ENCODE measurements around the gene SAP25.
A peak's percentile ranks its signal among the peaks of the same experiment; 100 is the strongest.

SAP25 gene

DNA sequence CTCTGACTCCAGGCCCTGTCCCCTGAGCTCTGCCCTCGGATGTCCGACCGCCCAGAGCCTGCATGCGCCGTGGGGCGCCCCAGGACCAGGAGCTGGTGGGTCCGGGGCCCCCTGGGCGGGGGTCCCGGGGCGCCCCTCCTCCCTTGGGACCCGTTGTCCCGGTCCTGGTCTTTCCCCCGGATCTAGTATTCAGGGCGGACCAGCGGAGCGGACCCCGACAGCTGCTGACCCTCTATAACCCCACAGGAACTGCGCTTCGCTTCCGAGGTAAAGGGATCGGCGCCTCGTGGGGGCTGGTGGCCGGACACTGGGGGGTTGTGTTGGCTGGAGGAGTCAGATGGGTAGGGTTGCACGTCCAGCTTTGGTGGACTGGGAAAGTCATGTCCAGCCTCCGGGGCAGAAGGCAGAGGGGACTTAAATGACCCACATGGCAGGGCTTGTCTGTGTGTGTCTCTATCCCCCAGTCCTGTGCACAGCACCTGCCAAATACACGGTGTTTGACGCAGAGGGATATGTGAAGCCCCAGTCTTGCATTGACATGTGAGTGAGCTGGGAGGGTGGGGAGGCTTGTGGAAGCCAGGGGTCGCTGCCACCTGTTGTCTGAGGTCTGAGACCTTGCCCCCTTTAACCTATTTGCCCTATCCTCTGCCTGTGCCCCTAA is 39.2 kb upstream of the SAP25 start:
- TF ChIP-seq CTCF (conservative IDR thresholded peaks at IDR 0.05; ENCODE audit: control insufficient read depth, insufficient read depth, low read depth, low read length) = peak; percentile 4
- peak overlapping the region; percentile 77 for H3K4me3 ChIP-seq (ENCODE audit: control insufficient read depth, low read depth, low read length)
- DNase-seq (ENCODE audit: low read depth) = no peak

- TF ChIP-seq CTCF (conservative IDR thresholded peaks at IDR 0.05; ENCODE audit: control insufficient read depth, insufficient read depth, low read depth, low read length) = no peak
- H3K4me3 ChIP-seq (ENCODE audit: control insufficient read depth, low read depth, low read length) = peak within 1 kb of the TSS; percentile 77
- peak; percentile 99 for DNase-seq (ENCODE audit: low read depth)
Measured at GRCh38 chr7:100611983-100612729, 38.5 kb upstream of the SAP25 start, which contains the start of gene MOSPD3. Gene MOSPD3 (plus strand): TSS chr7:100612540. CDS start chr7:100612792, 252 bp downstream.

GRCh38 chr7:100609958-100610357 is 36.3 kb upstream of the SAP25 start:
- DNase-seq (ENCODE audit: low read depth) = no peak
- no peak overlapping the region for H3K4me3 ChIP-seq (ENCODE audit: control insufficient read depth, low read depth, low read length)
- TF ChIP-seq CTCF (conservative IDR thresholded peaks at IDR 0.05; ENCODE audit: control insufficient read depth, insufficient read depth, low read depth, low read length) = no peak

GRCh38 chr7:100607111-100607510 is 33.4 kb upstream of the SAP25 start:
- H3K4me3 ChIP-seq (ENCODE audit: control insufficient read depth, low read depth, low read length) = no peak overlapping the region
- no peak for TF ChIP-seq CTCF (conservative IDR thresholded peaks at IDR 0.05; ENCODE audit: control insufficient read depth, insufficient read depth, low read depth, low read length)
- DNase-seq (ENCODE audit: low read depth) = peak; percentile 74

DNA sequence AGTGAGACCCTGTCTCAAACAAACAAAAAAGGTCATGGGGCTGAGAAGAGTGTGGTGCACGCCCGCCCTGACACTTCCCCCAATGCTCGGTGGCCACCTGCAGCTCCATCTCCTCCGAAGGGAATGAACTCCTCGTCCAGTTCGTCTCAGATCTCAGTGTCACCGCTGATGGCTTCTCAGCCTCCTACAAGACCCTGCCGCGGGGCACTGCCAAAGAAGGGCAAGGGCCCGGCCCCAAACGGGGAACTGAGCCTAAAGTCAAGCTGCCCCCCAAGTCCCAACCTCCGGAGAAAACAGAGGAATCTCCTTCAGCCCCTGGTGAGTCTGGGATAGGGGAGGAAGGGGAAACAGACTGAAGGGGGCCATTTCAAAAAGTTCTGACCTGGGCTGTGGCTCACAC is 32.6 kb upstream of the SAP25 start:
- no peak overlapping the region for H3K4me3 ChIP-seq (ENCODE audit: control insufficient read depth, low read depth, low read length)
- no peak for DNase-seq (ENCODE audit: low read depth)
- TF ChIP-seq CTCF (conservative IDR thresholded peaks at IDR 0.05; ENCODE audit: control insufficient read depth, insufficient read depth, low read depth, low read length) = no peak

DNA sequence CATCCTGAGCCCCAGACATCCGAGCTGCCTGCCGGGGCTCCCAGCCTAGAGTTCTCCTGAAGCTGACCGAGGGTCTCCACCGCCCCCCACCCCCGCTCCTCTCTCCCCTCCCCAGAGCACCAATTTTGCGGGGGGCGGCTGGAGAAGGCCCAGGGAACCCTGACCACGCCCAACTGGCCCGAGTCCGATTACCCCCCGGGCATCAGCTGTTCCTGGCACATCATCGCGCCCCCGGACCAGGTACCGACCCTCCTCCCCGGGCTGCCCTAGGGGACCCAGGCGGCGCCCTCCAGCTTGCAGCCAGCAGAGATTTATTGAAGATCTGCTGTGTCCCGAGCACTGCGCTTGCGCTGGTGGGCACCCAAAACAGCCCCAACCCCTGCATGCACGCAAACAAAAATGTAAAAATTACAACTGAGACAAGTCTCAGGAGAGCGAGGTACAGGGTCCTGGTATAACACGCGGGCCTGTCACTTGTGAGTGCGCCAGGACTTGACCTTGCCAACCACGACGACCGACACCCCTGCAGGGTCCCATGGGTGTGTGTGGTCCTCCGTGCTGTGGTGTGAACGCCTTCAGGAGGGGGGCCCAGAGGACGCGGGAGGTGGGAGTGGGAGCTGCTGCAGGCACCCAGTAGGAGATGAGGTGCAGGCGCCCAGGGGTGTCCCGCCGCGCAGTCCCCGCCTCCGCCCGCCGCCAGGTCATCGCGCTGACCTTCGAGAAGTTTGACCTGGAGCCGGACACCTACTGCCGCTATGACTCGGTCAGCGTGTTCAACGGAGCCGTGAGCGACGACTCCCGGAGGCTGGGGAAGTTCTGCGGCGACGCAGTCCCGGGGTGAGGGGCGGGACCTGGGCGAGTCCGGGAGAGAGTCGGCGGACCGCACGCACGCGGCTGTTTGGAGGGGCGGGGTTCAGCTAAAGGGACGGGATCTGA is 31.5 kb upstream of the SAP25 start:
- DNase-seq (ENCODE audit: low read depth) = no peak
- H3K4me3 ChIP-seq (ENCODE audit: control insufficient read depth, low read depth, low read length) = peak overlapping the region; percentile 96
- TF ChIP-seq CTCF (conservative IDR thresholded peaks at IDR 0.05; ENCODE audit: control insufficient read depth, insufficient read depth, low read depth, low read length) = no peak
